GM23338 (cell line): ENCODE measurements around the gene RAB32. TPM values are rescaled to one million over a fixed set of nuclear protein-coding genes. Genes with fewer than 3 reads are reported as not detected.

ENCODE experiments used
- ATAC-seq: fragments of 200-7000 bp; cut with Tn5 transposase; 3 replicates; pipeline ENCODE4 v1.9.1; 2020
- DNase-seq: peaks from one replicate; pipeline ENCODE4 v3.0.0-alpha.2; 2015; ENCODE audit warnings: low spot score
- H2AFZ ChIP-seq: fragments of 200-600 bp; sonication (generic); 2 replicates; pipeline ENCODE4 v1.8.0; 2016; ENCODE audit warnings: antibody characterized with exemption, mild to moderate bottlenecking, moderate library complexity
- H3F3A ChIP-seq: fragments of 200-600 bp; sonication (generic); replicated peaks from 2 replicates; pipeline ENCODE4 v1.8.0; 2017; ENCODE audit warnings: antibody characterized with exemption, mixed run types, low read depth
- H3K27ac ChIP-seq: fragments of 200-600 bp; sonication (generic); 2 replicates; pipeline ENCODE4 v1.6.1; 2016; ENCODE audit warnings: low read depth
- H3K27me3 ChIP-seq: fragments of 200-600 bp; sonication (generic); 2 replicates; pipeline ENCODE4 v1.8.0; 2016; ENCODE audit warnings: mild to moderate bottlenecking, mixed run types, moderate library complexity; ENCODE audit not compliant: insufficient read depth
- H3K36me3 ChIP-seq: fragments of 200-600 bp; sonication (generic); 2 replicates; pipeline ENCODE4 v1.8.0; 2016; ENCODE audit warnings: mild to moderate bottlenecking; ENCODE audit not compliant: insufficient read depth
- H3K4me1 ChIP-seq: fragments of 200-600 bp; sonication (generic); 2 replicates; pipeline ENCODE4 v1.8.0; 2016; ENCODE audit warnings: mild to moderate bottlenecking, moderate library complexity; ENCODE audit not compliant: insufficient read depth
- H3K4me2 ChIP-seq: fragments of 200-600 bp; sonication (generic); 2 replicates; pipeline ENCODE4 v1.7.1; 2017; ENCODE audit warnings: mixed run types
- H3K4me3 ChIP-seq: fragments of 200-600 bp; sonication (generic); 2 replicates; pipeline ENCODE4 v1.6.1; 2016; ENCODE audit warnings: mixed run types
- H3K79me2 ChIP-seq: fragments of 200-600 bp; sonication (generic); replicated peaks from 2 replicates; pipeline ENCODE4 v1.8.0; 2017; ENCODE audit warnings: mild to moderate bottlenecking; ENCODE audit not compliant: insufficient read depth
- H3K9me2 ChIP-seq: fragments of 200-600 bp; sonication (generic); 2 replicates; pipeline ENCODE4 v1.8.0; 2017; ENCODE audit not compliant: insufficient read depth
- H4K20me1 ChIP-seq: fragments of 200-600 bp; sonication (generic); replicated peaks from 2 replicates; pipeline ENCODE4 v1.8.0; 2017; ENCODE audit warnings: mild to moderate bottlenecking; ENCODE audit not compliant: insufficient read depth
- H3K27ac Mint-ChIP-seq: 2 replicates; pipeline ENCODE4 v1.8.0; 2020; ENCODE audit warnings: inconsistent platforms, mild to moderate bottlenecking, moderate library complexity, mixed read lengths
- H3K27me3 Mint-ChIP-seq: 3 replicates; pipeline ENCODE4 v1.8.0; 2022; ENCODE audit warnings: low read depth, mild to moderate bottlenecking, moderate library complexity, mixed read lengths, inconsistent platforms; ENCODE audit not compliant: insufficient read depth, poor library complexity
- H3K36me3 Mint-ChIP-seq: 3 replicates; pipeline ENCODE4 v1.8.0; 2021; ENCODE audit warnings: low read depth, mild to moderate bottlenecking, inconsistent platforms, moderate library complexity, mixed read lengths
- H3K4me1 Mint-ChIP-seq: 3 replicates; pipeline ENCODE4 v1.8.0; 2020; ENCODE audit warnings: mild to moderate bottlenecking, inconsistent platforms, mixed read lengths
- H3K4me3 Mint-ChIP-seq: 3 replicates; pipeline ENCODE4 v1.8.0; 2021; ENCODE audit warnings: moderate library complexity, mild to moderate bottlenecking, inconsistent platforms, mixed read lengths
- H3K9me3 Mint-ChIP-seq: 3 replicates; pipeline ENCODE4 v1.8.0; 2020; ENCODE audit warnings: moderate library complexity, mild to moderate bottlenecking, inconsistent platforms, mixed read lengths
- CREB1 ChIP-seq: fragments of 250-450 bp; sonication (Bioruptor Pico); IDR thresholded peaks from 2 replicates; pipeline ENCODE4 v1.5.0; 2020; ENCODE audit warnings: low read depth, mild to moderate bottlenecking, moderate library complexity
- CTCF ChIP-seq, 2 experiments: fragments of 200-600 bp in 1 of 2; sonication (generic) in 1 of 2; conservative IDR thresholded peaks; 2 replicates each; pipeline versions ENCODE4 v1.5.1 to v1.6.1; 2016 to 2017; ENCODE audit warnings: antibody characterized with exemption in 2 of 2, low read depth in 2 of 2, mild to moderate bottlenecking in 2 of 2, moderate library complexity in 1 of 2
- ETS1 ChIP-seq: IDR thresholded peaks from 2 replicates; pipeline ENCODE4 v1.6.1; 2016; ENCODE audit warnings: antibody characterized with exemption
- EZH2 ChIP-seq: fragments of 200-600 bp; sonication (generic); IDR thresholded peaks from one replicate; pipeline ENCODE4 v1.8.0; 2017; ENCODE audit warnings: antibody characterized with exemption, mild to moderate bottlenecking, low read depth; ENCODE audit not compliant: unreplicated experiment
- EZH2phosphoT487 ChIP-seq: fragments of 200-600 bp; sonication (generic); IDR thresholded peaks from one replicate; pipeline ENCODE4 v1.8.1; 2018; ENCODE audit warnings: antibody characterized with exemption; ENCODE audit not compliant: unreplicated experiment
- JUNB ChIP-seq: IDR thresholded peaks from one replicate; pipeline ENCODE4 v1.6.1; 2016; ENCODE audit warnings: antibody characterized with exemption; ENCODE audit not compliant: unreplicated experiment
- NANOG ChIP-seq: IDR thresholded peaks from 2 replicates; pipeline ENCODE4 v1.6.1; 2016; ENCODE audit warnings: antibody characterized with exemption, borderline replicate concordance
- POLR2AphosphoS5 ChIP-seq: IDR thresholded peaks from 2 replicates; pipeline ENCODE4 v1.6.1; 2016; ENCODE audit warnings: antibody characterized with exemption, low read depth
- REST ChIP-seq: IDR thresholded peaks from one replicate; pipeline ENCODE4 v1.6.1; 2018; ENCODE audit warnings: antibody characterized with exemption; ENCODE audit not compliant: unreplicated experiment
- STAT1 ChIP-seq: IDR thresholded peaks from one replicate; pipeline ENCODE4 v1.6.1; 2016; ENCODE audit warnings: antibody characterized with exemption; ENCODE audit not compliant: unreplicated experiment
- ZNF114 ChIP-seq: fragments of 250-450 bp; sonication (Bioruptor Pico); IDR thresholded peaks from 2 replicates; pipeline ENCODE4 v1.5.0; 2020; ENCODE audit warnings: mild to moderate bottlenecking, moderate library complexity
- ZNF331 ChIP-seq: fragments of 250-450 bp; sonication (Bioruptor Pico); IDR thresholded peaks from 2 replicates; pipeline ENCODE4 v1.5.0; 2020; ENCODE audit warnings: low read depth, mild to moderate bottlenecking, moderate library complexity
- ZNF462 ChIP-seq: fragments of 250-450 bp; sonication (Bioruptor Pico); IDR thresholded peaks from 2 replicates; pipeline ENCODE4 v1.5.0; 2020; ENCODE audit warnings: mild to moderate bottlenecking, moderate library complexity
- polyA plus RNA-seq: library from polyadenylated mRNA; unstranded; fragments of >200 nt; fragmentation: Nextera tagmentation; extraction: Ambion mirVana; gene quantifications from 2 replicates; pipeline ENCODE4 v1.2.1, GENCODE V29; 2016
- total RNA-seq: library from RNA; depleted of rRNA; stranded (reverse); fragments of >200 nt; shearing (Covaris generic); gene quantifications from 2 replicates; pipeline ENCODE4 v1.2.3, GENCODE V29; 2014

RAB32 gene
- total and polyA plus RNA-seq, 2 experiments from 2014 or later = 5.7 to 10.4 TPM

GRCh38 chr6:146601352-146601751 is 57.7 kb downstream of the RAB32 start:
- Histone ChIP-seq H3K4me3 (no peak overlapping the region), H3K27me3 (no peaks in the 10 kb centered on the region), H2AFZ (no peak overlapping the region), H3F3A (no peaks in the 10 kb centered on the region), H3K4me2 (no peak overlapping the region), H4K20me1 (no peaks in the 10 kb centered on the region), H3K79me2 (no peaks in the 10 kb centered on the region), H3K36me3 (no peaks in the 10 kb centered on the region), H3K27ac (no peak overlapping the region), H3K9me2 (no peaks in the 10 kb centered on the region), H3K4me1 (peaks cover 7% of the 10 kb centered on the region; the same call in 1 of the 2 replicates)
- Mint-ChIP-seq H3K27me3 (peaks cover 4% of the 10 kb centered on the region), H3K4me3 (no peak overlapping the region), H3K36me3 (no peaks in the 10 kb centered on the region), H3K4me1 (peaks cover 4% of the 10 kb centered on the region), H3K9me3 (no peaks in the 10 kb centered on the region), H3K27ac (no peak overlapping the region)
- no peak for DNase-seq
- no peak for ATAC-seq
- TF ChIP-seq STAT1 (no peak), EZH2 (no peak), ETS1 (no peak), CTCF (conservative IDR thresholded peaks at IDR 0.05; ENCODE audit: low read depth in 2 of 2) (no peak), ZNF331 (no peak), ZNF462 (CRISPR knock-in tag) (no peak), NANOG (no peak), EZH2phosphoT487 (no peak), CREB1 (no peak), REST (no peak), ZNF114 (CRISPR knock-in tag) (no peak), JUNB (no peak), POLR2AphosphoS5 (no peak)
